GM21528 (cell line): ENCODE data around the gene DRAP1.
A peak's percentile ranks its signal among the peaks of the same experiment; 100 is the strongest.

ENCODE experiments used
- ATAC-seq: cut with Tn5 transposase; IDR thresholded peaks from one replicate; pipeline ENCODE4 v1.9.1; 2021; ENCODE audit warnings: mild to moderate bottlenecking, moderate library complexity; ENCODE audit not compliant: unreplicated experiment, low FRiP score

The DRAP1 gene

DNA sequence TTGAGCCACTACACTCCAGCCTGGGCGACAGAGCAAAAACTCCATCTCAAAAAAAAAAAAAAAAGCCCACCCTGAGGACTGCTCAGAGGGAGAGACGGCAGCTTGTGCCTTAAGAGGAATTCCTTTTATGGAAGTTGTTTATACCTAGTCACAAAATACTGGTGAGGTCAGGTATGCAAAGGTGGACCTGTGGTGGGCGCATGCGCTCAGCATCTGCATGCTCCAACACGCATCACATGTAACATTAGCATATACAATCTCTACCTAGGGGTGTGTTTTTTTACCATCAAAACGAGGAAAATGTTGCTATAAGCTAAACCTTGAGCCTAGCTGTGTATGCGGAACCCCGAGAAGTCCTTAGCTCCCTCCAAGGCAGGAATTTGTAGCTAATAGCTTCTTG is 35.5 kb downstream of the DRAP1 start:
- ATAC-seq = no peak

DNA sequence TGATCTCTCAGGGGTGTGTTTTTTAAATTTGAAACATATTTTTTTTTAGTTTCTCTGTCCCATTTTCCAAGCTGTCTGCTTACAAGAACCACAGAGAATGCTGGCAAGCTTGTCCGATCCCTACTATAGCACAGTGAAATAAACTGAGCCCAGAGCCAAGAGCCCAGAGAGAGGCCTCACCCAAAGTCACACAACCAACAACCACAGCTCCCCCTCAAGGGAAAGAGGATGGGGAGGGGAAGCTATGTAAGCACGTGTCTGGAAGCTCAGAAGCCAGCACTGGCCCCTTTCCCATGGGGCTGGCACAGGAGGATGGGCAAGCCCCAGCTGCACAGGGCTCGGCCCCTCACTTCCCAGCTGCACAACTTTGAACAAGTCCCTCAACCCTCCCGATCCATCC is 39.1 kb downstream of the DRAP1 start:
- ATAC-seq = no peak

DNA sequence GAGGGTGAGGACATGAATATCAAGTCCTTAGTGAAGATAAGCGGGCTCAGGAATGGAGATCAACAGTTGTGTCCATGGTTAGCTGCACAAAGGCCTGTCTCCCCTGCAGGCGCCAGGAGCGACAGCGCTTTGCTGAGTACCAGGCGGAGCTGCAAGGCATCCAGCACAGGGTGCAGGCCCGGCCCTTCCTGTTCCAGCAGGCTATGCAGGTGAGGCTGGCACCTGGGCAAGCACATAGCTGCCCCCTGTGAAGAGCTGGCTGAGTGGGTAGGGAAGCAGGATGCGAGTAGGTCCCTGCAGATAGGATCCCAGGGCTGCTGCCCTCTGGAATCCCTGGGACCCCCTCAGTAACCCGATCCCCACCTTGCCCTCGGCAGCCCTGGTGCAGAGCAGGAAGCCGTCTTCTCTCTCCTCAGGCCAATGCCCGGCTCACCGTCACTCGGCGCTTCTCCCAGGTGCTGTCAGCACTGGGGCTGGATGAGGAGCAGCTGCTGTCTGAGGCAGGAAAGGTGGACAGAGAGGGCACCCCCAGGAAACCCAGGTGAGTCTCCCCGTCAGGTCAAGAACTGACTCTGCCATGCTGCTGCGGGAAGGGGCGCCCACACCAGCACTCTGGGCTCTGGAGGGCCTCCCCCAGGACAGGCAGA is 39.7 kb downstream of the DRAP1 start:
- ATAC-seq = no peak

DNA sequence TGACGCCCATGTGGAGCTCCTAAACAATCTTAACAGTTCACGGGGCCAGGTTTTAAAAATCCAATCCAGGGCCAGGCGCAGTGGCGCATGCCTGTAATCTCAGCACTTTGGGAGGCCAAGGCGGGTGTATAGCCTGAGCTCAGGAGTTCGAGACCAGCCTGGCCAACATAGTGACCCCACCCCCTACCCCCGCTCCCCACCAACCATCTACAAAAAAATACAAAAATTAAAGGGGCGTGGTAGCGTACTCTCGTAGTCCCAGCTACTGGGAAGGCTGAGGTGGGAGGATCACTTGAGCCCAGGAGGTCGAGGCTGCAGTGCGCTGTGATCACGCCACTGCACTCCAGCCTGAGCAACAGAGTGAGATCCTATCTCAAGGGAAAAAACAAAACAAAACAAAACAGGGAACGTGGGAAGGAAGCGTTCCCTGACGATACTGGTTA is 41.6 kb downstream of the DRAP1 start:
- ATAC-seq = no peak

DNA sequence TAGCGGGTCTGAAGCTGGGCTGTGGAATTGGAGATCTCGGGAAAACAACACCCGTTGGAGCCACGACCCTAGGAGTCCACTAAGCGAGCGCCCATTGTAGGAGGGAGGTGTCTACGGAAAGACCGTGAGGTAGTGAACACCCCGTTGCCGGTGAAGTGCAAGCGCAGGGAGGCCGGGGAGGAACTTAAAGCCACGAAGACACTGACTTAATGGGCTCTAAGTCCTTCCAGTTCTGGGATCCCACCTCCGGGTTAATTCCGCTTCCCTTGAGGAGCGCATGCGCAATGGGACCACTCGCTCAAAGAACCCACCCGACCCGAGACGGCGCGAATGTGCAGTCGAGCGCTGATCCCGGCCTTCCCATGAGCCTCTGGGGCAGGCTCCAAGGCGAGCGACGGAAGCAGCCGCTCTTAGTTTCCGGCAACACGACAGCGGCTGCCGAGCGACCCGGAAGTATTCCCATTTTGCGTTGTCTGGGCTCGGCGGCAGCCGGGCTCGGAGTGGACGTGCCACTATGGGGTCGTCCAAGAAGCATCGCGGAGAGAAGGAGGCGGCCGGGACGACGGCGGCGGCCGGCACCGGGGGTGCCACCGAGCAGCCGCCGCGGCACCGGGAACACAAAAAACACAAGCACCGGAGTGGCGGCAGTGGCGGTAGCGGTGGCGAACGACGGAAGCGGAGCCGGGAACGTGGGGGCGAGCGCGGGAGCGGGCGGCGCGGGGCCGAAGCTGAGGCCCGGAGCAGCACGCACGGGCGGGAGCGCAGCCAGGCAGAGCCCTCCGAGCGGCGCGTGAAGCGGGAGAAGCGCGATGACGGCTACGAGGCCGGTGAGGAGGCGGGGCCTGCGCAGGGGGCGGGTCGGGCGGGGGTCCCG is 42.3 kb downstream of the DRAP1 start, which contains the start of gene SART1:
Gene SART1, plus strand, starts transcription at position 468 of the 874 bp plus-strand sequence. Its CDS starts 47 bp downstream, at position 515.
- ATAC-seq = peak; percentile 82

DNA sequence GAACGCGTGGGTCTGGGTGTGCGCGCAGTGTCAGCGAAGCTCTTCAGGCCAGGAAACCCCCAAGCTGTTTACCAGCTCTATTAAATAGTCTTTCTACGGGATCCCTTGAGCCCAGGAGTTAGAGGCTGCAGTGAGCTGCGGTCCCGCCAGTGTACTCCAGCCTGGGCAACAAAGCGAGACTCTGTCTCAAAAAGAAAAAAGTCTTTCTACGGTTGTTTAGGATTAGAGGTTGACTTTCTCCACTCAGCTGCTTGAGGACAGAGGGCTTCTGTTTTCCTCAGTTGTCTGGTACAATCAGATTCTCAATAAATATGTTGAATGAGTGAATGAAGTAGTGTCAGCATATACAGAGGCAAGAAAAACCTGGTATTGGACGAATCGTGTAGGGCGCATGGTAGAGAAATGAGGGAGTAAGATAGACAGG is 42.9 kb downstream of the DRAP1 start:
- peak; percentile 7 for ATAC-seq

DNA sequence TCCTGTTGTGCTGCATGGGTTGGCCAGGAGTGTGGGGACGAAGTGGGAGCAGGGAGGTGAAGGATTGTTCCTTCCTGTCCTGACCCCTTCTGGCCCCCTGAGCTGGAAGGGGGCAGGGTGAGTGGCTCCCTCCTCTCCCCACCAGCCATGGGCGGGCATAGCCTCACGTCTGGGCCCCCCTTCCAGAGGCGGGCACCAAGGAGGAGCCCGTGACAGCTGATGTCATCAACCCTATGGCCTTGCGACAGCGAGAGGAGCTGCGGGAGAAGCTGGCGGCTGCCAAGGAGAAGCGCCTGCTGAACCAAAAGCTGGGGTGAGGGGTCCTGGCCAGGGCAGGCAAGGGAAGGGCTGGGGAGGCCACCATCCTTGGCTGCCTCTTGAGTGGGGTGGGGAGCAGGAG is 45.7 kb downstream of the DRAP1 start:
- no peak for ATAC-seq

DNA sequence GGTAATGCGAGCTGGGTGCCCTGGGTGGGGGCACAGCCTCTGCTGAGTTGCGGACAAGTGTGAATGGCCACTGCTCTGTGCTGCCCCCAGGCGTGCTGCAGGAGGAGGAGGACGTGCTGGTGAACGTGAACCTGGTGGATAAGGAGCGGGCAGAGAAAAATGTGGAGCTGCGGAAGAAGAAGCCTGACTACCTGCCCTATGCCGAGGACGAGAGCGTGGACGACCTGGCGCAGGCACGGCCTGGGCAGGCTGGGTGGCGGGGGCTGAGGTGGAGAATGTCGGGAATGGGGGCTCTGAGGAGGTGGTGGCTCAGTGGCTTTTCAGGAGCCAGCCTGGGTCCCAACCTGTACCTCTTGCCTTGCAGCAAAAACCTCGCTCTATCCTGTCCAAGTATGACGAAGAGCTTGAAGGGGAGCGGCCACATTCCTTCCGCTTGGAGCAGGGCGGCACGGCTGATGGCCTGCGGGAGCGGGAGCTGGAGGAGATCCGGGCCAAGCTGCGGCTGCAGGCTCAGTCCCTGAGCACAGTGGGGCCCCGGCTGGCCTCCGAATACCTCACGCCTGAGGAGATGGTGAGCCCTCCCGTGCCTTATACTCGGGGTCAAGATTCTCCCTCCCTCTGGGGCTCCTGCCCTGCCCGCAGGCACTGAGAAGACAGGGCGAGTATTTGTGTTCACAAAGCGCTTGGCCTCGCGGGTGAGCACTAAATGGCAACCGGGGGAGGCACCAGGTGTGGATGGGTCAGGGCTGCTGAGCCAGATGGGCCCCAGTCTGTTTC is 46.9 kb downstream of the DRAP1 start:
- no peak for ATAC-seq

DNA sequence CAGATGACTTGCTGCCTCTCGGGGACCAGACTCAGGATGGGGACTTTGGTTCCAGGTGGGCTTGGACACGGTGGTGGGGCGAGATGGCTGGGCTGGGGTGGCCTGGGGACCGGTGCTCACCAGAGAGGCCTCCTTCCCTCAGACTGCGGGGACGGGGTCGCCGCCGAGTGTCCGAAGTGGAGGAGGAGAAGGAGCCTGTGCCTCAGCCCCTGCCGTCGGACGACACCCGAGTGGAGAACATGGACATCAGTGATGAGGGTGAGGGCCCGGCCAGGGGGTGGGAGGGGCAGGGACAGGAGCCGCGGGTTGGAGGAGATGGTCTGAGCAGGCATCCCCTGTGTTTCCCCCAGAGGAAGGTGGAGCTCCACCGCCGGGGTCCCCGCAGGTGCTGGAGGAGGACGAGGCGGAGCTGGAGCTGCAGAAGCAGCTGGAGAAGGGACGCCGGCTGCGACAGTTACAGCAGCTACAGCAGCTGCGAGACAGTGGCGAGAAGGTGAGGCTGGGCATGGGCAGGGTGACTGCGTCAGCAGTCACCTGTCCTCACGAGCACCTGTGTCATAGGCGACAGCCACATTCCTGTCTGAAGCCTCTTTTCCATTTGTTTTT is 48.2 kb downstream of the DRAP1 start:
- no peak for ATAC-seq

DNA sequence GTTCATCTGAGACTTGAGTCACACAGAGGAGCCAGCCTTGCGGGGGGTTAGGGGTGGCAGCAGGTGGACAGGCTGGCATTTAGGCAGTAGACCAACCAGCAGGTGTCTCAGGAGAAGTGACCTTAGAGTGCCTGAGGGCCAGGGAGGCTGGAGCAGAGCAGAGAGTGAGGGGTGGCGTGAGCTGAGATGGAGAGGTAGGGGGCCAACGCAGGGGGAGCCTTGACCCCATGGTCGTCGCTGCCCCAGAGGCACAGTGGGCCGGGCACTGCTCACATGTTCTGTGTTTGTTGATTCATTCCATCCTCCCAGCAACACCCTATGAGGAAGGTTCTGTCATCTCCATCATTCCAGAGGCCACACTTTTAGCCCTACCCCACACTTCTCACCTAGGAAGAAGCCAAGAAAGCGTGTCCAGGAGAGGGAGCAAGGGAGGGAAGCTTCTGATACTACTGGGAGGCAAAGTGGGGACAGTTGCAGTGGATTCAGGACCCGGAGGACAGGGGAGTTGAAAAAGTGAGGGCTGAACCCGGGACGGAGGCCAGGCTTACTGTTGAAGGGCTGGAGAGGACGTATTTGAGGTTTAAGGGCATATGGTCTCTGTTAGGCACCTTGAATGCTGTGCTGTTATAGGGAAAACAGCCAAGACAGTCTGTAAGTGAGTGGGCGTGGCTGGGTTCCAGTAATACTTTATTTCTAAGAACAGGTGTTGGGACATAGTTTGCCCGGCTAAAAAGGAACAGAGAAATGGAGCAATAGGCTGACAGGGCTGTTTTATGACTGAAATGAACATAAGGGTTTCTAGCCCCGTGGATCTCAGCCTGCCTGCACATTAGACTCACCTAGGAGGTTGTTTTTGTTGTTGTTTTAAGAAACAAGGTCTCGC is 49.6 kb downstream of the DRAP1 start:
- no peak for ATAC-seq
